ENCODE results near the gene BHLHA9.

The BHLHA9 gene

DNA sequence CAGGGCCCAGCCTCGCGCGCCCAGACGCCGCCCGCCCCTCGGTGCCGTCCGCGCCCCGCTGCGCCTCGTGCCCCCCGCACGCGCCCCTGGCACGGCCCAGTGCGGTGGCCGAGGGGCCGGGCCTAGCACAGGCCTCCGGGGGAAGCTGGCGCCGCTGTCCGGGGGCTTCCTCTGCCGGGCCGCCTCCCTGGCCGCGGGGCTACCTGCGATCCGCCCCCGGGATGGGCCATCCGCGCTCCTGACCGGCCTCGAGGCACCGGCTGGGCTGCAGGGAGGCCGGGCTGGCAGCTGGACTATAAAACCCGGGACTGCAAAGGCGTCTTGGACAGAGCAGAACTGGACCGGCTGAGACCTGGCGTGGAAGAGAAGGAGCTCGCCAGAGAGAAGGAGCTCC lies 783 bp downstream of the BHLHA9 start:
- no peak for DNase-seq (ENCODE audit: low read depth)
- TF ChIP-seq CTCF (conservative IDR thresholded peaks at IDR 0.05; ENCODE audit: low read length), result no peak
- H3K4me3 ChIP-seq (ENCODE audit: low read length), result no peak overlapping the region

GRCh38 chr17:1271441-1271840 lies 1.2 kb downstream of the BHLHA9 start:
- no peak overlapping the region for H3K4me3 ChIP-seq (ENCODE audit: low read length)
- no peak for TF ChIP-seq CTCF (conservative IDR thresholded peaks at IDR 0.05; ENCODE audit: low read length)
- DNase-seq (ENCODE audit: low read depth), result no peak

DNA sequence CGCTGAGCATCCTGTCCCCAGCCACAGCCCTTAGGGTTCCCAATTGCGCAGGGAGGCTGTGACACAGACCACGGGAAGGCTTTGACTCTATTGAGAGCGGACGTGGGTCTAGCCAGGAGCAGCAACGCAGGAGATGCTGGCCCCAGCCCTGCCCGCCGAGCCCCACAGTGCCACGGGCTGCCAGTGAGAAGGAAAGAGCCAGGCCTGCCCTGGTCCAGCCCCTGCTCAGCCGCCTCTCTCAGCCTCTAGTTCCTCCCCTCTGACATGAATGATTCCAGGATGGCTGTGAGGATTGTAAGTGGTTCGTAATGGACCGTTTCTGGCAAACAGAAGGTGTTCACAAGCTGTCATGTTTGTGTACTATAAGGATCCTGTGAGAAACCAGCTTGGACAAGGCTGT lies 2.5 kb downstream of the BHLHA9 start:
- no peak overlapping the region for H3K4me3 ChIP-seq (ENCODE audit: low read length)
- no peak for DNase-seq (ENCODE audit: low read depth)
- no peak for TF ChIP-seq CTCF (conservative IDR thresholded peaks at IDR 0.05; ENCODE audit: low read length)

DNA sequence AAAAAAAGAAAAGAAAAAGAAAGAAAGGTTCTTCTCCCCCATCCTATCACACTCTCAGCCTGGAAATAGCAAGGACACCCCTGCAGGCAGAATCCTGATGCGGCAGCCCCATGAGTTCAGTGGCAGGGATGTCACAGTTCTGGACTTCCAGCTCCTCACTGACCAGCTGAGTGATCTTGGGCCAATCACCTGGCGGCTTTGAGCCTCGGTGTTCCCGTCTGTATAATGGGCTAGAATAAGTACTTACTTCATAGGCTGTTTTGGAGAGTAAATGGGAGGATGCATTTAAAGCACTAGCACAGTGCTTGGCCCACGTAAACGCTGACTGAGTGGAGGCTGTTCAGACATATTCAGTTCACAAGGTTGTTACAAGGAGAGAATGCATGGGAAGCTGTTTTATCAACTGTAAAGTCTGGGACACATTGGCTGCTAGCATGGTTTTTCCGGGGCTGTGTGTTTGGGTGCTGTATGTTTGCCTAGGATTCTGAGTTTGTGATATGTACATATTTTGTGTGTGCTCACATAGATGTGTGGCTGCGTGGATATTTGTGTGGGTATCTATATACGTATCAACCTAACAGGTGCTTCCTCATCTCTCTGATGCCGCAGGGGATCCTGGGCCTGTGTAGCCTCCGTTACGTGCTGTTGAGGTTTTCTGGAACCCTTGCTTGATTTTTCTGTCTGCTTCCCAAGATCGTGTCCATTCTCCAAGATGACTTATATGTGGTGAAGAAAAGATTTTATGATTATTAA lies 3.4 kb downstream of the BHLHA9 start:
- no peak for DNase-seq (ENCODE audit: low read depth)
- no peak overlapping the region for H3K4me3 ChIP-seq (ENCODE audit: low read length)
- TF ChIP-seq CTCF (conservative IDR thresholded peaks at IDR 0.05; ENCODE audit: low read length), result no peak

DNA sequence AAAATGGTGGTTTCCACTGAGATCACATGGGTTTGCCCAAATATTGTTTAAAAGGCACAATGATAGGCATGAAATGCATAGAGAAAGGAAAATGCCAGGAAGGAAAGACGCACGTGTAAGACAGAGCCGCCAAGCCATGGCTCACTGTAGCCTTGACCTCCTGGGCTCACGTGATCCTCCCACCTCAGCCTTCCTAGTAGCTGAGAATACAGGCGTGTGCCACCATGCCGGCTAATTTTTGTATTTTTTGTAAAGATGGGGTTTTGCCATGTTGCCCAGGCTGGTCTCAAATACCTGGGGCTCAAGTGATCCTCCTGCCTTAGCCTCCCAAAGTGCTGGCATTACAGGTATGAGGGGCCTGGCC lies 4.0 kb downstream of the BHLHA9 start:
- no peak for TF ChIP-seq CTCF (conservative IDR thresholded peaks at IDR 0.05; ENCODE audit: low read length)
- H3K4me3 ChIP-seq (ENCODE audit: low read length), result no peak overlapping the region
- no peak for DNase-seq (ENCODE audit: low read depth)

DNA sequence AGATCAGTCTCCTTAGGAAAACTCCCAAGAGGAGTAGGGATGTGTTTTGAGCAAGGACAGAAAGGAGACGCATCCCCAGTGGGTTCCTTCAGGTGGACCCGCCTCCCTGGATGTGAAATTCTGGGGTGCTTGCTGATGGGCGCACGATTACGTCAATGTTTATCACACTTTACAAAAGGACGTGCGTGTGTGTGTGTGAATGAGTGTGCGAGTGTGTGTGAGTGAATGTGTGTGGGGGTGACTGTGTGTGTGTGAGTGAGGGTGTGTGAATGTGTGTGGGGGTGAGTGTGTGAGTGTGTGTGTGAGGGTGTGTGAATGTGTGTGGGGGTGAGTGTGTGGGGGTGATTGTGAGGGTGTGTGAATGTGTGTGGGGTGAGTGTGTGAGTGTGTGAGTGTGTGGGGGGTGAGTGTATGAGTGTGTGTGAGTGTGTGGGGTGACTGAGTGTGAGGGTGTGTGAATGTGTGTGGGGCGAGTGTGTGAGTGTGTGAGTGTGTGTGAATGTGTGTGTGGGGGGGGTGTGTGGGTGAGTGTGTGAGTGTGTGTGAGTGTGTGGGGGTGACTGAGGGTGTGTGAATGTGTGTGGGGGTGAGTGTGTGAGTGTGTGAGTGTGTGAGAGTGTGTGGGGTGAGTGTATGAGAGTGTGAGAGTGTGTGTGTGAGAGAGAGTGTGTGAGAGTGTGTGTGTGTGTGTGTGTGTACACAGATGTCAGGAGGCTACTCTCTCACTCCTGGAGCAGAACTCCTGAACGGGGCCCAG lies 5.1 kb downstream of the BHLHA9 start:
- no peak for DNase-seq (ENCODE audit: low read depth)
- no peak for TF ChIP-seq CTCF (conservative IDR thresholded peaks at IDR 0.05; ENCODE audit: low read length)
- no peak overlapping the region for H3K4me3 ChIP-seq (ENCODE audit: low read length)

Data from AG10803 (cell line).